ENCODE measurements around the gene FBXO47. TPM values are rescaled to one million over a fixed set of nuclear protein-coding genes. Genes with fewer than 3 reads are reported as not detected.
A peak's percentile ranks its signal among the peaks of the same experiment; 100 is the strongest.

FBXO47 gene
- total and polyA plus RNA-seq, 9 of the 15 experiments (the other 6 are each of a cell fraction or from before 2014, with no cell fraction given) = not detected

DNA sequence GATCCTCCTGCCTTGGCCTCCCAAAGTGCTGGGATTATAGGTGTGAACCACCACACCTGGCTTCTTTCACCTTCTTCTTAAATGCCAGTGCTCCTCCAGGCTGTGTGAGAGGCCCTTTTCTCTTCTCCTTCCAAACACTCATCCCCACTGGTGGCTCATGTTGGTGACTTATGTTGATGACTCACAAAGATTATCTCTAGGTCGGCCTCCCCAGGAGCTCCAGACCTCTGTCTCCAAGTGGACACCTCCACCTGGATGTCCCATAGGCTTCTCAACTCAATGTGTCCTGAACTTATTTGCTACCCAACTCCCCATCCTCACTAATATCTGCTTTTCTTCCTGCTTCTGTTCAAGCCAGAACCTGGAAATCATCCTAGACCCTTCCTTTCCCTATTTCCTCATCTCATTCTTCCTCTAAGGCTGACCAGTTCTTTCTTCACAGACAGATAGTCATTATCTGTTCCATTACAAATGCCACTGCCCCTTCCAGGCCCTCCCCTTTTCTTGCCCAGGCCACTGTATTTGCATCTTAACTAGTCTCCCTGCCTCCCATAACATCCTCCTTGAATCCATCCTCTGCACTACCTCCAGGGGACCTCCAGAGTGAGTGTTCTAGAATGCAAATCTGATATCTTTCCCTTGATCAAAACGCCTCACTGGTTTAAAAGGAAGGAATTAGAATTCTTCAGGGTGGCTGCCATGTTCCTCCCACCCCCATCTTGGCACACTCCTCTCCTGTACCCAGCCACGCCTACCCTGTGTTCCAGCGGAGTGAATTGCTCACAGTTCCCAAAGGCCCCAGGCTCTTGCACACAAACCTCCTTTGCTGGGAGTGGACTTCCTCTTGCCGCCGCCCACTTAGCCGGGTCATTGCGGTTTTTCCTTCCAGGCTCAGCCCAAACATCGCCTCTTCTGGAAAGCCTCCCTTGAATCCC lies 34.8 kb upstream of the FBXO47 start (continued):
- TF ChIP-seq, protein P1, sequence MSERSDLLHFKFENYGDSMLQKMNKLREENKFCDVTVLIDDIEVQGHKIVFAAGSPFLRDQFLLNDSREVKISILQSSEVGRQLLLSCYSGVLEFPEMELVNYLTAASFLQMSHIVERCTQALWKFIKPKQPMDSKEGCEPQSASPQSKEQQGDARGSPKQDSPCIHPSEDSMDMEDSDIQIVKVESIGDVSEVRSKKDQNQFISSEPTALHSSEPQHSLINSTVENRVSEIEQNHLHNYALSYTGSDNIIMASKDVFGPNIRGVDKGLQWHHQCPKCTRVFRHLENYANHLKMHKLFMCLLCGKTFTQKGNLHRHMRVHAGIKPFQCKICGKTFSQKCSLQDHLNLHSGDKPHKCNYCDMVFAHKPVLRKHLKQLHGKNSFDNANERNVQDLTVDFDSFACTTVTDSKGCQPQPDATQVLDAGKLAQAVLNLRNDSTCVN (CRISPR knock-in tag; IDR thresholded peaks at IDR 0.05) = 0 out of 2 replicates have a peak, but pooled peaks have one; percentile 1
- TF ChIP-seq, protein P2, sequence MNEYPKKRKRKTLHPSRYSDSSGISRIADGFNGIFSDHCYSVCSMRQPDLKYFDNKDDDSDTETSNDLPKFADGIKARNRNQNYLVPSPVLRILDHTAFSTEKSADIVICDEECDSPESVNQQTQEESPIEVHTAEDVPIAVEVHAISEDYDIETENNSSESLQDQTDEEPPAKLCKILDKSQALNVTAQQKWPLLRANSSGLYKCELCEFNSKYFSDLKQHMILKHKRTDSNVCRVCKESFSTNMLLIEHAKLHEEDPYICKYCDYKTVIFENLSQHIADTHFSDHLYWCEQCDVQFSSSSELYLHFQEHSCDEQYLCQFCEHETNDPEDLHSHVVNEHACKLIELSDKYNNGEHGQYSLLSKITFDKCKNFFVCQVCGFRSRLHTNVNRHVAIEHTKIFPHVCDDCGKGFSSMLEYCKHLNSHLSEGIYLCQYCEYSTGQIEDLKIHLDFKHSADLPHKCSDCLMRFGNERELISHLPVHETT (CRISPR knock-in tag; conservative IDR thresholded peaks at IDR 0.05 in 1 of 2, IDR thresholded peaks at IDR 0.05 in 1 of 2) = no peak
- TF ChIP-seq, protein P3, sequence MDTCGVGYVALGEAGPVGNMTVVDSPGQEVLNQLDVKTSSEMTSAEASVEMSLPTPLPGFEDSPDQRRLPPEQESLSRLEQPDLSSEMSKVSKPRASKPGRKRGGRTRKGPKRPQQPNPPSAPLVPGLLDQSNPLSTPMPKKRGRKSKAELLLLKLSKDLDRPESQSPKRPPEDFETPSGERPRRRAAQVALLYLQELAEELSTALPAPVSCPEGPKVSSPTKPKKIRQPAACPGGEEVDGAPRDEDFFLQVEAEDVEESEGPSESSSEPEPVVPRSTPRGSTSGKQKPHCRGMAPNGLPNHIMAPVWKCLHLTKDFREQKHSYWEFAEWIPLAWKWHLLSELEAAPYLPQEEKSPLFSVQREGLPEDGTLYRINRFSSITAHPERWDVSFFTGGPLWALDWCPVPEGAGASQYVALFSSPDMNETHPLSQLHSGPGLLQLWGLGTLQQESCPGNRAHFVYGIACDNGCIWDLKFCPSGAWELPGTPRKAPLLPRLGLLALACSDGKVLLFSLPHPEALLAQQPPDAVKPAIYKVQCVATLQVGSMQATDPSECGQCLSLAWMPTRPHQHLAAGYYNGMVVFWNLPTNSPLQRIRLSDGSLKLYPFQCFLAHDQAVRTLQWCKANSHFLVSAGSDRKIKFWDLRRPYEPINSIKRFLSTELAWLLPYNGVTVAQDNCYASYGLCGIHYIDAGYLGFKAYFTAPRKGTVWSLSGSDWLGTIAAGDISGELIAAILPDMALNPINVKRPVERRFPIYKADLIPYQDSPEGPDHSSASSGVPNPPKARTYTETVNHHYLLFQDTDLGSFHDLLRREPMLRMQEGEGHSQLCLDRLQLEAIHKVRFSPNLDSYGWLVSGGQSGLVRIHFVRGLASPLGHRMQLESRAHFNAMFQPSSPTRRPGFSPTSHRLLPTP (IDR thresholded peaks at IDR 0.05; ENCODE audit: borderline replicate concordance, extremely low read depth, insufficient read length) = no peak
- TF ChIP-seq SIN3B (IDR thresholded peaks at IDR 0.05; ENCODE audit: low read depth) = no peak
- 0 out of 2 replicates have a peak, but pooled peaks have one; percentile 47 for TF ChIP-seq DPF2 (IDR thresholded peaks at IDR 0.05)
- TF ChIP-seq, protein P4, sequence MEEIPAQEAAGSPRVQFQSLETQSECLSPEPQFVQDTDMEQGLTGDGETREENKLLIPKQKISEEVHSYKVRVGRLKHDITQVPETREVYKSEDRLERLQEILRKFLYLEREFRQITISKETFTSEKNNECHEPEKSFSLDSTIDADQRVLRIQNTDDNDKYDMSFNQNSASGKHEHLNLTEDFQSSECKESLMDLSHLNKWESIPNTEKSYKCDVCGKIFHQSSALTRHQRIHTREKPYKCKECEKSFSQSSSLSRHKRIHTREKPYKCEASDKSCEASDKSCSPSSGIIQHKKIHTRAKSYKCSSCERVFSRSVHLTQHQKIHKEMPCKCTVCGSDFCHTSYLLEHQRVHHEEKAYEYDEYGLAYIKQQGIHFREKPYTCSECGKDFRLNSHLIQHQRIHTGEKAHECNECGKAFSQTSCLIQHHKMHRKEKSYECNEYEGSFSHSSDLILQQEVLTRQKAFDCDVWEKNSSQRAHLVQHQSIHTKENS (CRISPR knock-in tag; IDR thresholded peaks at IDR 0.05) = no peak
- no peak for TF ChIP-seq EP300 (IDR thresholded peaks at IDR 0.05; ENCODE audit: low read length)
- TF ChIP-seq ETS2 (tag; IDR thresholded peaks at IDR 0.05; ENCODE audit: borderline replicate concordance, poor library complexity, severe bottlenecking) = no peak
- TF ChIP-seq EWSR1 (IDR thresholded peaks at IDR 0.05; ENCODE audit: borderline replicate concordance, low read depth, partially characterized antibody) = no peak
- TF ChIP-seq, protein P5, sequence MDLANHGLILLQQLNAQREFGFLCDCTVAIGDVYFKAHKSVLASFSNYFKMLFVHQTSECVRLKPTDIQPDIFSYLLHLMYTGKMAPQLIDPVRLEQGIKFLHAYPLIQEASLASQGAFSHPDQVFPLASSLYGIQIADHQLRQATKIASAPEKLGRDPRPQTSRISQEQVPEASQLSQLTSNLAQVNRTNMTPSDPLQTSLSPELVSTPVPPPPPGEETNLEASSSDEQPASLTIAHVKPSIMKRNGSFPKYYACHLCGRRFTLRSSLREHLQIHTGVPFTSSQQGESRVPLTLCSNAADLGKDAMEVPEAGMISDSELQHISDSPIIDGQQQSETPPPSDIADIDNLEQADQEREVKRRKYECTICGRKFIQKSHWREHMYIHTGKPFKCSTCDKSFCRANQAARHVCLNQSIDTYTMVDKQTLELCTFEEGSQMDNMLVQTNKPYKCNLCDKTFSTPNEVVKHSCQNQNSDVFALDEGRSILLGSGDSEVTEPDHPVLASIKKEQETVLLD (IDR thresholded peaks at IDR 0.05) = no peak
- TF ChIP-seq RHOXF2B (CRISPR knock-in tag; conservative IDR thresholded peaks at IDR 0.05) = no peak
- TF ChIP-seq HSF4 (CRISPR knock-in tag; IDR thresholded peaks at IDR 0.05; ENCODE audit: borderline replicate concordance) = no peak
- TF ChIP-seq CCAR2 (IDR thresholded peaks at IDR 0.05; ENCODE audit: low read depth, low read length) = no peak
- TF ChIP-seq TFAM (CRISPR knock-in tag; conservative IDR thresholded peaks at IDR 0.05) = no peak
- no peak for TF ChIP-seq ZNF766 (CRISPR knock-in tag; conservative IDR thresholded peaks at IDR 0.05)
- no peak for TF ChIP-seq ZNF717 (CRISPR knock-in tag; IDR thresholded peaks at IDR 0.05)
- TF ChIP-seq ASH1L (IDR thresholded peaks at IDR 0.05; ENCODE audit: borderline replicate concordance, low read depth, partially characterized antibody) = no peak

All from K562 (cell line).